ENCODE measurements around the gene ADAM12. TPM values are rescaled to one million over a fixed set of nuclear protein-coding genes. Genes with fewer than 3 reads are reported as not detected.

The ADAM12 gene
- total and polyA plus RNA-seq, 8 donors: 0.03 to 3.7 (median 0.15) TPM

DNA sequence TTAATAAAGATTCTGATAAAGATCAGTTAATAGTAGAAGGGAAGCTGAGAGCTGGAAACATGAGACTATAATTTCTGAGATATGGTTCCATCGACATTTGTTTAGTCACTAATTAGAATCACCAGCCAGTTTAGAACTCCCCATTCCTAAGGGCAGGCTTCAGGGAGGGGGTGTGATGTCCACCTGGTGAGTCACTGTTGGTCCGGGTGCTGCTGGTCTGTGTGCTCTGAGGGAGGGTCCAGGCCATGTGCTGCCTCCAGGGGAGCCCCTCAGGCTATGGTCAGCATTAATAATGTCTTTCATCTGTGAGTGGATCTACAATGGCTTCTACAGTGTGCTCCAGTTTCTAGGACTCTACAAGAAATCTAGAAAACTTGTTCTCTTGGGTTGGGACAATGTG, 115.8 kb downstream of the ADAM12 start:
- H3K27me3 ChIP-seq: no peaks in the 10 kb centered on the region
- no peaks in the 10 kb centered on the region for H3K4me1 ChIP-seq
- TF ChIP-seq, protein P1, sequence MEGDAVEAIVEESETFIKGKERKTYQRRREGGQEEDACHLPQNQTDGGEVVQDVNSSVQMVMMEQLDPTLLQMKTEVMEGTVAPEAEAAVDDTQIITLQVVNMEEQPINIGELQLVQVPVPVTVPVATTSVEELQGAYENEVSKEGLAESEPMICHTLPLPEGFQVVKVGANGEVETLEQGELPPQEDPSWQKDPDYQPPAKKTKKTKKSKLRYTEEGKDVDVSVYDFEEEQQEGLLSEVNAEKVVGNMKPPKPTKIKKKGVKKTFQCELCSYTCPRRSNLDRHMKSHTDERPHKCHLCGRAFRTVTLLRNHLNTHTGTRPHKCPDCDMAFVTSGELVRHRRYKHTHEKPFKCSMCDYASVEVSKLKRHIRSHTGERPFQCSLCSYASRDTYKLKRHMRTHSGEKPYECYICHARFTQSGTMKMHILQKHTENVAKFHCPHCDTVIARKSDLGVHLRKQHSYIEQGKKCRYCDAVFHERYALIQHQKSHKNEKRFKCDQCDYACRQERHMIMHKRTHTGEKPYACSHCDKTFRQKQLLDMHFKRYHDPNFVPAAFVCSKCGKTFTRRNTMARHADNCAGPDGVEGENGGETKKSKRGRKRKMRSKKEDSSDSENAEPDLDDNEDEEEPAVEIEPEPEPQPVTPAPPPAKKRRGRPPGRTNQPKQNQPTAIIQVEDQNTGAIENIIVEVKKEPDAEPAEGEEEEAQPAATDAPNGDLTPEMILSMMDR (IDR thresholded peaks at IDR 0.05): no peak
- intact Hi-C loops (cut with DNase I): no loop called here
- FAIRE-seq (no peak), DNase-seq (no peak), ATAC-seq (no peak)
- no peaks in the 10 kb centered on the region for H3K9me3 ChIP-seq
- no peak overlapping the region for H3K27ac ChIP-seq
- H3K4me3 ChIP-seq: no peak overlapping the region
- no peaks in the 10 kb centered on the region for H3K36me3 ChIP-seq
- 75 to 76% methylated on average over 2 of the region's 2 CpGs for WGBS, 2 donors

DNA sequence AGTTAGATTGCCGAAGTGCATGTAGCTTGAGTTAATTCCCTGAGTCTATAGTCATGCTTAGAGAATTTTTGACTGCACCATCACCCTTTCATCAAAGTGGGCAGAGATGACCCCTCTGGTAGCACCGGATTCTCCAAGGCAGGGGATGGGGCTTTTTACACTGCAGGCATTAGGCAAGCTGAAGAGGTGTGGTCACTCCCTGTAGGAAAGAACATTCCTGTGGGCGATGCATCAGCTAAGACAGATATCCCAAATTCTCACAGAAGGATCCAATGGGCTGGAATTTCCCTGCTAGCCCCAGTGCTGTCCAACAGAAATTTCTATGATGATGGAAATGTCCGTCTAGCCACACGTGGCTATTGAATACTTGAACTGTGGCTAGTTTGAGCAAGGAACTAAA, 118.2 kb downstream of the ADAM12 start:
- intact Hi-C loops (cut with DNase I): no loop called here
- H3K4me3 ChIP-seq: no peak overlapping the region
- no peaks in the 10 kb centered on the region for H3K36me3 ChIP-seq
- no peak for ATAC-seq
- H3K27me3 ChIP-seq: no peaks in the 10 kb centered on the region
- WGBS, 2 donors: 84 to 89% methylated on average over 5 of the region's 5 CpGs
- FAIRE-seq: no peak
- DNase-seq: no peak
- no peaks in the 10 kb centered on the region for H3K9me3 ChIP-seq
- no peak overlapping the region for H3K27ac ChIP-seq
- H3K4me1 ChIP-seq: no peaks in the 10 kb centered on the region
- TF ChIP-seq, protein P1 (IDR thresholded peaks at IDR 0.05): no peak

DNA sequence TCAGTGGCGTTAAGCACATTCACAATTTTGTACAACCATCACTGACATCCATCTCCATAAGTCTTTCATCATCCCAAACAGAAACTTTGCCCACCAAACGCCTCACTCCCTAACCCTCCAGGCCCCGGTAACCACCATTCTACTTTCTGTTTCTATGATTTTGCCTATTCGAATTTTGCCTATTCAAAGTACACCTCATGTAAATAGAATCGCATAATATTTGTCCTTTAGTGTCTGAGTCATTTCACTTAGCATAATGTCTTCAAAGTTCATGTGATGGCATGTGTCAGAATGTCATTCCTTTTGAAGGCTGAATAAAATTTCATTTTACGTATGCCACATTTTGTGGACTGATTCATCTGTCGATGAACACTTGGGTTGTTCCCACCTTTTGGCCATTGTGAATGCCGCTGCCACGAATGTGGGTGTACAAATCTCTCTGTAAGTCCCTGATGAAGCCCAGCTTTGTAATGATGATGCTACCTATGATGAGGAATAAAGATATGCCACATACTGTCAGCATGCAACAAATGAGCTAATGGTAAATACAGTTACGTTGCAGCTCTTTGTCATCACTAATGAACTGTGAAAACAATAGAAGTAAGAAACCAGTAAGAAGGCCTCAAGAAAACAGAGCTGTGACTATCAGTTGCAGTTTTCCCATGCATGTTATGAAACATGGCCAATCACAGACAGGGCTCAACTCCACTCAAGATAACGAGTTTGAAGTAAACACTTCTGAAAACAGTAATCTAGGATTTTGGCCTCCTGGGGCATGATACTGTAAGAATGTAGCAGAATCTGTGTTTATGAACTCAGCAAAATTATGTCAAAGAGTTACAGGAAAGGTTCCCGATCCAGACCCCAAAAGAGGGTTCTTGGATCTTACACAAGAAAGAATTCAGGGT, 120.0 kb downstream of the ADAM12 start:
- H3K4me1 ChIP-seq: no peaks in the 10 kb centered on the region
- no peaks in the 10 kb centered on the region for H3K36me3 ChIP-seq
- FAIRE-seq (no peak), DNase-seq (no peak), ATAC-seq (no peak)
- H3K27me3 ChIP-seq: no peaks in the 10 kb centered on the region
- no peaks in the 10 kb centered on the region for H3K9me3 ChIP-seq
- TF ChIP-seq, protein P1 (IDR thresholded peaks at IDR 0.05): no peak
- no peak overlapping the region for H3K4me3 ChIP-seq
- intact Hi-C loops (cut with DNase I): no loop called here
- no peak overlapping the region for H3K27ac ChIP-seq
- WGBS, 2 donors: 68 to 72% methylated on average over 12 of the region's 12 CpGs

DNA sequence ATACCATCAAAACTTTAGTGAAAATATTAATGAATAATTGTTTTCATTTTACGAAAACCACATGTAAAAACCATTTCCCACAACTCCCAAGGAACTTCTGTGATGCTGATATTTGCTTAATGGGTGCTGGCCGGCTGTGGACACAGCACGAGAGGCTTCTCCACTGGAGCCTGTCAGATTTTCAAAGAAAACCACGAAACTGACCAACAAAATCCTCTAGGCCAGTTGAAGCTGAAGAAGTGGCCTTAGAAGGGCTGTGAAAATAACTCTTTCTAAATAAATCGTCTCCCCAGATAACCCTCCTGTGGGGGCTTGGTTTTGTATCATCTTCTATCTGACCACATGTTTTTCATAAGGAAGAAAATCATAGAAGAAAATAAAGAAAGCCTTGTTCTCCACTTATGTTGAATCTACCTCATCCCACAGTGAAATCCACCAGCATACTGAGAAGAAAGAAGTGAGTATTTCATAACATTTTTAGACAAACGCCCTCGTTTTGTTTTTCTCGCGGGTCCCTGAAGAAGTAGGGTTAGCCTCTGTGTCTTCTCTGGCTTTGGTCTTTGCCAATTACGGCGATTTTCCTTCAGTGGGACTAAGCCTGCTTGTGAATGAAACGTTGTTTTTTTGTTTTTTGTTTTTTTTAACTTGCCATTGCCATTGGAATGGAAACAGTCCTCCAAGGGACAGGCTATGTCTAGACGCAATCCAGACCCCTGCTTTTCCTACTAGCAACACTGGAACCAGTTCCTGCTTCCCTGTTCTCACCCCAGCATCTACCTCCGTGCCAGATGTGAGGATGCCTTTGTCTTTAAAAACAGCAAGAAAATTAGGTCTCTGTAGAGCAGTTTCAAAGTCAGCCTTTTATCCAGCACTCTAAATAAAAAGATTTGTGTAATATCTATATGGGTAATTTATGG, 123.9 kb downstream of the ADAM12 start:
- Histone ChIP-seq H3K27me3 (no peaks in the 10 kb centered on the region), H3K4me3 (no peak overlapping the region), H3K27ac (no peak overlapping the region), H3K9me3 (no peaks in the 10 kb centered on the region), H3K4me1 (no peaks in the 10 kb centered on the region), H3K36me3 (no peaks in the 10 kb centered on the region)
- 53 to 63% methylated on average over 14 of the region's 14 CpGs for WGBS, 2 donors
- TF ChIP-seq, protein P1 (IDR thresholded peaks at IDR 0.05): no peak
- ATAC-seq: no peak
- DNase-seq: no peak
- no peak for FAIRE-seq
- intact Hi-C loops (cut with DNase I): no loop called here
